A673 (cell line): ENCODE measurements around the gene CNTN5.

Experiments used
- EZH2 ChIP-seq: fragments of 200-600 bp; sonication (generic); IDR thresholded peaks from 2 replicates; pipeline ENCODE4 v1.6.1; 2017; ENCODE audit warnings: borderline replicate concordance, low read depth, mild to moderate bottlenecking, mixed read lengths, antibody characterized with exemption, low read length; ENCODE audit not compliant: poor library complexity, severe bottlenecking
- TF ChIP-seq, protein P1 (sequence below): fragments of 300-800, 200-600 bp; sonication (generic); conservative IDR thresholded peaks from 2 replicates; pipeline ENCODE4 v1.5.1; 2017; ENCODE audit warnings: low read depth, mild to moderate bottlenecking, antibody characterized with exemption, low read length, moderate library complexity, mixed read lengths

DNA sequence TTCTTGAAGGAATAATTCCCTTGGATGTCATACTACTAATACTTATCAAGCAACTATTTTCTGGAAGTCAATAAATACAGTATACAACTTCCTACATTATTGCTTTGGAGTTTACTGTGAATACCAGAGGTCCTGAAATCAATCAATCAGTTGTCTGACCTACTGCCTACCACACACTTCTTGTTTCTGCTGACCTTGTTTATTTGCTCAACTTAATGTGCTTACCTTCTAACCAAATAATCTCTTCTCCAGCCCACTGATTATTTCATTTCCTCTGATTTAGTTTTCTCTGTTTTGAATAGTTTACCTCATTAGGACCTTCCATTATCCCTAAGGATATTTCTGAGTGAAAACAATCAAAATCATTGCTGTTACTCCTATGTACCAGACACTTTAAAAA lies 1142.7 kb downstream of the CNTN5 start:
- TF ChIP-seq, protein P1, sequence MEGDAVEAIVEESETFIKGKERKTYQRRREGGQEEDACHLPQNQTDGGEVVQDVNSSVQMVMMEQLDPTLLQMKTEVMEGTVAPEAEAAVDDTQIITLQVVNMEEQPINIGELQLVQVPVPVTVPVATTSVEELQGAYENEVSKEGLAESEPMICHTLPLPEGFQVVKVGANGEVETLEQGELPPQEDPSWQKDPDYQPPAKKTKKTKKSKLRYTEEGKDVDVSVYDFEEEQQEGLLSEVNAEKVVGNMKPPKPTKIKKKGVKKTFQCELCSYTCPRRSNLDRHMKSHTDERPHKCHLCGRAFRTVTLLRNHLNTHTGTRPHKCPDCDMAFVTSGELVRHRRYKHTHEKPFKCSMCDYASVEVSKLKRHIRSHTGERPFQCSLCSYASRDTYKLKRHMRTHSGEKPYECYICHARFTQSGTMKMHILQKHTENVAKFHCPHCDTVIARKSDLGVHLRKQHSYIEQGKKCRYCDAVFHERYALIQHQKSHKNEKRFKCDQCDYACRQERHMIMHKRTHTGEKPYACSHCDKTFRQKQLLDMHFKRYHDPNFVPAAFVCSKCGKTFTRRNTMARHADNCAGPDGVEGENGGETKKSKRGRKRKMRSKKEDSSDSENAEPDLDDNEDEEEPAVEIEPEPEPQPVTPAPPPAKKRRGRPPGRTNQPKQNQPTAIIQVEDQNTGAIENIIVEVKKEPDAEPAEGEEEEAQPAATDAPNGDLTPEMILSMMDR, result no peak
- TF ChIP-seq EZH2, result no peak
